Activated B cell treated with CpG ODN at 0.5 μM for 24 hours (primary cell): Measurements from ENCODE around the gene BAHCC1. TPM values are rescaled to one million over a fixed set of nuclear protein-coding genes. Genes with fewer than 3 reads are reported as not detected.

Experiments used
- ATAC-seq: fragments of 200-7000 bp; cut with Tn5 transposase; one replicate; pipeline ENCODE4 v1.10.0; 2021; ENCODE audit warnings: low read depth, mild to moderate bottlenecking, moderate library complexity
- CTCF ChIA-PET: fragments of 350-600 bp; sonication (Branson Sonifier 250); formaldehyde crosslinking; loops from one replicate; lab custom pipeline; 2021; ENCODE audit warnings: antibody characterized with exemption; lab: Charles Lee
- POLR2A ChIA-PET: fragments of 350-600 bp; sonication (Branson Sonifier 250); formaldehyde crosslinking; loops from one replicate; lab custom pipeline; 2021; ENCODE audit warnings: antibody characterized with exemption; lab: Charles Lee
- DNase-seq: peaks from one replicate; pipeline ENCODE4 v3.0.0; 2022
- H3K27ac Mint-ChIP-seq: one replicate; pipeline ENCODE4 v1.8.0; 2020; ENCODE audit warnings: mixed read lengths
- H3K27me3 Mint-ChIP-seq: one replicate; pipeline ENCODE4 v1.8.0; 2021; ENCODE audit warnings: mixed read lengths
- H3K36me3 Mint-ChIP-seq: one replicate; pipeline ENCODE4 v1.8.0; 2021; ENCODE audit warnings: low read depth, mixed read lengths
- H3K4me1 Mint-ChIP-seq: one replicate; pipeline ENCODE4 v1.8.0; 2021; ENCODE audit warnings: mixed read lengths
- H3K4me3 Mint-ChIP-seq: one replicate; pipeline ENCODE4 v1.8.0; 2020; ENCODE audit warnings: mild to moderate bottlenecking, mixed read lengths
- H3K9me3 Mint-ChIP-seq: one replicate; pipeline ENCODE4 v1.8.0; 2020; ENCODE audit warnings: mixed read lengths
- intact Hi-C: fragments of 100-400 bp; cut with micrococcal nuclease; formaldehyde crosslinking; loops from one replicate; pipeline ENCODE4 v1.15.1; 2024
- total RNA-seq: library from RNA; stranded (reverse); gene quantifications from 2 replicates; pipeline ENCODE4 v1.2.3, GENCODE V29; 2022
- TF ChIP-seq, protein P1 (sequence below): fragments of 200-600 bp; IDR thresholded peaks from one replicate; pipeline ENCODE4 v1.8.0; 2022; ENCODE audit warnings: antibody characterized with exemption, mild to moderate bottlenecking

Gene BAHCC1
- total RNA-seq, 1 donor from 2014 or later = 0.13 TPM

DNA sequence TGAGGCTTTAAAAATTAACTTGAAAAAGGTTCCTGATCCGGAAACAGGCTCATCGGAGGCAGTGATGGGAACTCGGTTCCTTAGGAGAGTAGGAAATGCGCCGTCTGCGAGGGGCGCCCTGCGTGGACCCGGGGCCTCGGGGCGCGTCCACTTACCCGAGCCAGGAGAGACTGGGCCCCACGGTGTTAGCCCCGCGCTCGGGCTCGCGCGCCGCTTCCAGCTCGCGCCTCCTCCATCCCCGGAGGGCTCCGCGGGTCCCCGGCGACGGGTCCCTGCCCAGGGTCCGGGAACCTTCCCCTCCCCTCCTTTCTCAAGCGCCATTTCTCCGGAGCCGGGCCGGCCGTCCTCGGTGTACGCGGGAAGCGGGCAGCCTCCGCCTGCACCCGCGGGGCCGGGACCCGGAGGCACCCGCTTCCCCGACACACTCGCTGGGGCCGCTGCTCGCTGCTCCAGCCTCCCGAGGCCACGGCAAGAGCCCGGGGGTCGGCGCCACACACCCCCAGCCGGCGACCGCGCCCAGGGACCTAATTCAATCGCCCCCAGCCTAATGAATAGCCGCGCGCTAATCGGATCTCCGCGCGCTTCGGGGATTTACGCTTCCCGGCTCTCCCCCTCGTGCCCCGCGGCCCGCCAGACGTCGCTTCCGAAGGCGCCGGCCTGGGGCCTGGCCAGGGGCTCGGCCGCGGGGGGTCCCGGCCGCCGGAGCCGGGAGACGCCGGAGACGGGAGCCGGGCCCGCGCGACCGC is 2.2 kb upstream of the BAHCC1 start:
- peaks cover 19% of the 10 kb centered on the region for H3K4me1 Mint-ChIP-seq
- H3K9me3 Mint-ChIP-seq = no peaks in the 10 kb centered on the region
- TF ChIP-seq, protein P1, sequence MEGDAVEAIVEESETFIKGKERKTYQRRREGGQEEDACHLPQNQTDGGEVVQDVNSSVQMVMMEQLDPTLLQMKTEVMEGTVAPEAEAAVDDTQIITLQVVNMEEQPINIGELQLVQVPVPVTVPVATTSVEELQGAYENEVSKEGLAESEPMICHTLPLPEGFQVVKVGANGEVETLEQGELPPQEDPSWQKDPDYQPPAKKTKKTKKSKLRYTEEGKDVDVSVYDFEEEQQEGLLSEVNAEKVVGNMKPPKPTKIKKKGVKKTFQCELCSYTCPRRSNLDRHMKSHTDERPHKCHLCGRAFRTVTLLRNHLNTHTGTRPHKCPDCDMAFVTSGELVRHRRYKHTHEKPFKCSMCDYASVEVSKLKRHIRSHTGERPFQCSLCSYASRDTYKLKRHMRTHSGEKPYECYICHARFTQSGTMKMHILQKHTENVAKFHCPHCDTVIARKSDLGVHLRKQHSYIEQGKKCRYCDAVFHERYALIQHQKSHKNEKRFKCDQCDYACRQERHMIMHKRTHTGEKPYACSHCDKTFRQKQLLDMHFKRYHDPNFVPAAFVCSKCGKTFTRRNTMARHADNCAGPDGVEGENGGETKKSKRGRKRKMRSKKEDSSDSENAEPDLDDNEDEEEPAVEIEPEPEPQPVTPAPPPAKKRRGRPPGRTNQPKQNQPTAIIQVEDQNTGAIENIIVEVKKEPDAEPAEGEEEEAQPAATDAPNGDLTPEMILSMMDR = no peak
- no peak overlapping the region for H3K4me3 Mint-ChIP-seq
- POLR2A ChIA-PET = interaction anchor here (0.5 to 0.6 kb wide), 2 partner anchors 170 to 645 kb away, joined by 3 to 5 read pairs; partner anchors contain the start of genes CEP131 and DCXR
- no peaks in the 10 kb centered on the region for H3K36me3 Mint-ChIP-seq
- CTCF ChIA-PET = no interaction called here
- H3K27ac Mint-ChIP-seq = no peak overlapping the region
- ATAC-seq (no peak), DNase-seq (peak; percentile 46)
- intact Hi-C loops = no loop called here
- H3K27me3 Mint-ChIP-seq = peaks cover 44% of the 10 kb centered on the region

DNA sequence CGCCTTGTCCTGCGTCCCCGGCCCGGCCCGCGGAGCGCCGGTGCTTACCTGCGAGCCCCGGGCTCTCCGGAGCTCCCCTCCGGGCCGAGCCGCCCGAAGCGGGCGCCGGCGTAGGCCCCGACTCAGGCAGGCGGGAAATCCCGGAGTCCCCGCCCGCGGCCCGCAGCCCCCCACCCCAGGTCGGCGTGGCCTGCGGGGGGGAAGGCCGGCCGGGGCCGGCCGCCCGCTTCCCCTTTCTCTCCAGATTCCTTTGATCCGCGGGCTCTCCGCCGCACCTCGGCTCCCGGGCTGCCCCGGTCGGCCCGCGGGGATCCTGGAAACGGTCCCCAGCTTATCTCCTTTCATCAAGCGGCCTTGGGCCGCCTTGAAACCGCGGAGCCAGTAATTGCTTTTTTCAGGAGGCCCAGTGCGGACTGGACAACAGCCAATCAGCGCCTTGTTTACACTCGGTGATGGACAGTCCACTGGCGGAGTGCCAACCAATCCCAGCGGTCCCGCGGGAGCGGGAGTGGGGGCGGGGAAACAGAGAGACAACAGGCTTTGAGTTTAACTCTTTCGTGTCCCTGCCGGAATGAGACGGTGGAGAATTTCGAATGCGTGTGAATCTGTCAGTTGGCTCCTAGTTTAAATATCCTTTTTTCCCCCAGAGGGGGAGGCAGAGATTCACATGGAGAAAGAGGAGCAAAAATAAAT is 1.4 kb upstream of the BAHCC1 start:
- Mint-ChIP-seq H3K36me3 (no peaks in the 10 kb centered on the region), H3K27me3 (peaks cover 44% of the 10 kb centered on the region), H3K9me3 (no peaks in the 10 kb centered on the region), H3K4me1 (peaks cover 23% of the 10 kb centered on the region), H3K27ac (no peak overlapping the region), H3K4me3 (peak overlapping the region; percentile 67)
- TF ChIP-seq, protein P1 = no peak
- ATAC-seq = peak; percentile 12
- DNase-seq = peak; percentile 49
- POLR2A ChIA-PET = interaction anchor here (0.5 to 1.7 kb wide), 4 partner anchors 119 to 644 kb away, joined by 3 to 6 read pairs (median 4); partner anchors contain the start of genes ACTG1, CEP131 and DCXR
- intact Hi-C loops = loop anchor here (2.0 kb wide), 1 partner anchor 119 kb away; the partner anchor contains the start of gene ACTG1
- CTCF ChIA-PET = interaction anchor here (1.3 kb wide), 1 partner anchor 91 kb away, joined by 6 read pairs; no protein-coding TSS in a partner anchor

DNA sequence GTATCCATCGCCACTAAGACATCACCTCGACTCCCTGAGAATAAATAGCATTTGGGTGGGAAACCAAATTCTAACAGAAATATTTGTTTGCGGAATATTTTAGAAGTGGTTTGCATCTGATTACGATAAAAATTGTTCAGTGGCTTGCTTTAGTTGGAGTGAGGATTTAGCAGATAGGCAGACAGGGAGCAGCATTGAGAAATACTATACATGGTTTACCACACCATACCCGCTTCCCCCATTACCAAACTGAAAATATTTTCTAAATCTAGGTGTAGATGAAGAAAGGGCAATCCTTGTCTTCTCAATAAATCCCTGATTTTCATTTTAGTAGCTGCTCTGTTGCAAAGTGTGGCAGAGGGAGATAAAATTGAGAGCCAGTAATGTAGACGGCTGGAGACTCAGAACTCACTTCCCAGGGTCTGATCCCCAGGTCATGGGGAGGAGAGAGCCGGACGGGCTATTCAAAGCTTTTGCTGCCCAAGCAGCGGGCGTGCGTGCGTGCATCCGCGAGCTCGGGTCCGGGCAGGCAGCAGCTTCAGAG is 808 bp upstream of the BAHCC1 start:
- DNase-seq (no peak), ATAC-seq (no peak)
- Mint-ChIP-seq H3K4me1 (peaks cover 26% of the 10 kb centered on the region), H3K4me3 (peak overlapping the region; percentile 67), H3K9me3 (no peaks in the 10 kb centered on the region), H3K27me3 (peaks cover 44% of the 10 kb centered on the region), H3K36me3 (no peaks in the 10 kb centered on the region), H3K27ac (peak overlapping the region; percentile 76)
- intact Hi-C loops = loop anchor here (2.0 kb wide), 1 partner anchor 118 kb away; the partner anchor contains the start of gene ACTG1
- TF ChIP-seq, protein P1 = no peak
- ChIA-PET CTCF (interaction anchor here (1.3 to 1.9 kb wide), 2 partner anchors 90 to 102 kb away, joined by 5 to 6 read pairs; no protein-coding TSS in a partner anchor), POLR2A (interaction anchor here (0.5 to 1.7 kb wide), 6 partner anchors 53 to 478 kb away, joined by 3 to 6 read pairs (median 3); partner anchors contain the start of gene ACTG1)

DNA sequence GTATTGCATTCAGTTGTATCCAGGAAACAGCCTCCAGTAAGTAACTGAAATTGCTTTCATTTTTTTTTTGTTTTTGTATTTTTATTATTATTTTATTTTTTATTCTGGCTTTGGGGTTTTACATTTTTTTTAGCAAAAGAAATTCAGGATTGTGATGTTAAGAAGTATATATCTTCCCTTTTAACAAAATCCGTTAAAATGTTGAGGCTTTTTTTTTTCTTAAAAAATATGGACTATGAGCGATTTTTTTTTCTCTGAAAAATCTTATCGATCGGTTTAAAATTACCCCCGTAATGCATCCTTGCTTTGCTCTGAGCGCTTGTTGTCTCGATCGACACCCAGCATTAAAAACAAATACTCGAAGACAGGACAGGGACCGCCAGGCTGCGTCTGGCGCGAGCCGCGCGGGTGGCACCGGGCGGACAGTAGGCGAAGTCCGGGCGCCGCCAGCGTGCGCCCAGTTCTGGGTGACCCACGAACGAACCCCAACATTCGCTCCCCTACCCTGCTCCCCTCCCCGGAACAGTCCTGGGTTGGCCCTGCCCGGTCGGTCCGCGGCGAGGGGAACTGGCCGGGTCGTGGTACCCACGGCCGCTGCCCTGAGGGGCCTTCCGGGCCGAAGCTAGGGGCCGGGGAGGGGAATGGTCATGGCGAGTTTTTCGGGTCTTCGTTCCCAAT is 482 bp downstream of the BAHCC1 start:
- Mint-ChIP-seq H3K4me3 (peak overlapping the region; percentile 75), H3K27me3 (peaks cover 43% of the 10 kb centered on the region), H3K9me3 (no peaks in the 10 kb centered on the region), H3K36me3 (no peaks in the 10 kb centered on the region), H3K4me1 (peaks cover 29% of the 10 kb centered on the region), H3K27ac (no peak overlapping the region)
- intact Hi-C loops = loop anchor here (1.0 to 5.0 kb wide), 5 partner anchors 49 to 1588 kb away; partner anchors contain the start of gene ACTG1
- no peak for ATAC-seq
- CTCF ChIA-PET = interaction anchor here (1.9 kb wide), 1 partner anchor 104 kb away, joined by 5 read pairs; no protein-coding TSS in a partner anchor
- POLR2A ChIA-PET = interaction anchor here (0.9 to 1.7 kb wide), 5 partner anchors 31 to 195 kb away, joined by 3 to 16 read pairs (median 5); partner anchors contain the start of gene ACTG1
- TF ChIP-seq, protein P1 = no peak
- no peak for DNase-seq
